HG02885 (cell line): ENCODE data around the gene RAET1G.
"Not testable (repeated sequence)": the region's sequence is repeated elsewhere in the genome, so short reads cannot be mapped to it uniquely, and the experiment has no call there.

Experiments used
- ATAC-seq: cut with Tn5 transposase; IDR thresholded peaks from one replicate; pipeline ENCODE4 v1.9.1; 2021; ENCODE audit warnings: mild to moderate bottlenecking; ENCODE audit not compliant: unreplicated experiment, poor library complexity

RAET1G gene

GRCh38 chr6:149915970-149916865, 6.7 kb downstream of the RAET1G start:
- ATAC-seq: no peak

- no peak for ATAC-seq
Measured at GRCh38 chr6:149913540-149914240, 9.2 kb downstream of the RAET1G start.

- no peak for ATAC-seq
Measured at GRCh38 chr6:149913085-149913484, 9.8 kb downstream of the RAET1G start.

- ATAC-seq: not testable (repeated sequence)
Measured at GRCh38 chr6:149912680-149913079, 10.2 kb downstream of the RAET1G start.

- no peak for ATAC-seq
Measured at GRCh38 chr6:149910721-149911151, 12.2 kb downstream of the RAET1G start.

GRCh38 chr6:149909701-149910470, 13.0 kb downstream of the RAET1G start:
- no peak for ATAC-seq

GRCh38 chr6:149908480-149908879, 14.4 kb downstream of the RAET1G start:
- not testable (repeated sequence) for ATAC-seq

GRCh38 chr6:149907317-149907716, 15.6 kb downstream of the RAET1G start:
- ATAC-seq: no peak

- no peak for ATAC-seq
Measured at GRCh38 chr6:149906405-149906804, 16.5 kb downstream of the RAET1G start.

GRCh38 chr6:149905911-149906371, 17.0 kb downstream of the RAET1G start:
- no peak for ATAC-seq

- ATAC-seq: no peak
Measured at GRCh38 chr6:149905371-149905910, 17.5 kb downstream of the RAET1G start.

GRCh38 chr6:149904661-149905370, 18.1 kb downstream of the RAET1G start:
- no peak for ATAC-seq

GRCh38 chr6:149903938-149904611, 18.8 kb downstream of the RAET1G start:
- no peak for ATAC-seq

GRCh38 chr6:149901444-149902140, 21.3 kb downstream of the RAET1G start:
- ATAC-seq: no peak

GRCh38 chr6:149900620-149901443, 22.1 kb downstream of the RAET1G start:
- no peak for ATAC-seq

- ATAC-seq: no peak
Measured at GRCh38 chr6:149899926-149900619, 22.8 kb downstream of the RAET1G start.

- no peak for ATAC-seq
Measured at GRCh38 chr6:149899486-149899885, 23.4 kb downstream of the RAET1G start.
